GM23338 (cell line): ENCODE data around the gene NEIL1.

Experiments
- CREB1 ChIP-seq: fragments of 250-450 bp; sonication (Bioruptor Pico); IDR thresholded peaks from 2 replicates; pipeline ENCODE4 v1.5.0; 2020; ENCODE audit warnings: low read depth, mild to moderate bottlenecking, moderate library complexity
- CTCF ChIP-seq, 2 experiments: fragments of 200-600 bp in 1 of 2; sonication (generic) in 1 of 2; conservative IDR thresholded peaks; 2 replicates each; pipeline versions ENCODE4 v1.5.1 to v1.6.1; 2016 to 2017; ENCODE audit warnings: antibody characterized with exemption in 2 of 2, low read depth in 2 of 2, mild to moderate bottlenecking in 2 of 2, moderate library complexity in 1 of 2
- EZH2 ChIP-seq: fragments of 200-600 bp; sonication (generic); IDR thresholded peaks from one replicate; pipeline ENCODE4 v1.8.0; 2017; ENCODE audit warnings: antibody characterized with exemption, mild to moderate bottlenecking, low read depth; ENCODE audit not compliant: unreplicated experiment
- EZH2phosphoT487 ChIP-seq: fragments of 200-600 bp; sonication (generic); IDR thresholded peaks from one replicate; pipeline ENCODE4 v1.8.1; 2018; ENCODE audit warnings: antibody characterized with exemption; ENCODE audit not compliant: unreplicated experiment
- JUNB ChIP-seq: IDR thresholded peaks from one replicate; pipeline ENCODE4 v1.6.1; 2016; ENCODE audit warnings: antibody characterized with exemption; ENCODE audit not compliant: unreplicated experiment
- POLR2AphosphoS5 ChIP-seq: IDR thresholded peaks from 2 replicates; pipeline ENCODE4 v1.6.1; 2016; ENCODE audit warnings: antibody characterized with exemption, low read depth
- REST ChIP-seq: IDR thresholded peaks from one replicate; pipeline ENCODE4 v1.6.1; 2018; ENCODE audit warnings: antibody characterized with exemption; ENCODE audit not compliant: unreplicated experiment
- STAT1 ChIP-seq: IDR thresholded peaks from one replicate; pipeline ENCODE4 v1.6.1; 2016; ENCODE audit warnings: antibody characterized with exemption; ENCODE audit not compliant: unreplicated experiment
- TF ChIP-seq, protein P1 (sequence below): IDR thresholded peaks from 2 replicates; pipeline ENCODE4 v1.6.1; 2016; ENCODE audit warnings: antibody characterized with exemption
- TF ChIP-seq, protein P2 (sequence below): fragments of 250-450 bp; sonication (Bioruptor Pico); IDR thresholded peaks from 2 replicates; pipeline ENCODE4 v1.5.0; 2020; ENCODE audit warnings: mild to moderate bottlenecking, moderate library complexity

GRCh38 chr15:75357976-75358673, 11.3 kb downstream of the NEIL1 start:
- TF ChIP-seq CTCF (conservative IDR thresholded peaks at IDR 0.05; ENCODE audit: low read depth in 2 of 2) = no peak
- TF ChIP-seq EZH2 = no peak
- TF ChIP-seq EZH2phosphoT487 = no peak
- TF ChIP-seq CREB1 (CRISPR knock-in tag) = no peak
- TF ChIP-seq POLR2AphosphoS5 = no peak
- TF ChIP-seq, protein P1, sequence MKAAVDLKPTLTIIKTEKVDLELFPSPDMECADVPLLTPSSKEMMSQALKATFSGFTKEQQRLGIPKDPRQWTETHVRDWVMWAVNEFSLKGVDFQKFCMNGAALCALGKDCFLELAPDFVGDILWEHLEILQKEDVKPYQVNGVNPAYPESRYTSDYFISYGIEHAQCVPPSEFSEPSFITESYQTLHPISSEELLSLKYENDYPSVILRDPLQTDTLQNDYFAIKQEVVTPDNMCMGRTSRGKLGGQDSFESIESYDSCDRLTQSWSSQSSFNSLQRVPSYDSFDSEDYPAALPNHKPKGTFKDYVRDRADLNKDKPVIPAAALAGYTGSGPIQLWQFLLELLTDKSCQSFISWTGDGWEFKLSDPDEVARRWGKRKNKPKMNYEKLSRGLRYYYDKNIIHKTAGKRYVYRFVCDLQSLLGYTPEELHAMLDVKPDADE = no peak
- TF ChIP-seq REST = no peak
- TF ChIP-seq STAT1 = no peak
- TF ChIP-seq JUNB = no peak
- TF ChIP-seq, protein P2, sequence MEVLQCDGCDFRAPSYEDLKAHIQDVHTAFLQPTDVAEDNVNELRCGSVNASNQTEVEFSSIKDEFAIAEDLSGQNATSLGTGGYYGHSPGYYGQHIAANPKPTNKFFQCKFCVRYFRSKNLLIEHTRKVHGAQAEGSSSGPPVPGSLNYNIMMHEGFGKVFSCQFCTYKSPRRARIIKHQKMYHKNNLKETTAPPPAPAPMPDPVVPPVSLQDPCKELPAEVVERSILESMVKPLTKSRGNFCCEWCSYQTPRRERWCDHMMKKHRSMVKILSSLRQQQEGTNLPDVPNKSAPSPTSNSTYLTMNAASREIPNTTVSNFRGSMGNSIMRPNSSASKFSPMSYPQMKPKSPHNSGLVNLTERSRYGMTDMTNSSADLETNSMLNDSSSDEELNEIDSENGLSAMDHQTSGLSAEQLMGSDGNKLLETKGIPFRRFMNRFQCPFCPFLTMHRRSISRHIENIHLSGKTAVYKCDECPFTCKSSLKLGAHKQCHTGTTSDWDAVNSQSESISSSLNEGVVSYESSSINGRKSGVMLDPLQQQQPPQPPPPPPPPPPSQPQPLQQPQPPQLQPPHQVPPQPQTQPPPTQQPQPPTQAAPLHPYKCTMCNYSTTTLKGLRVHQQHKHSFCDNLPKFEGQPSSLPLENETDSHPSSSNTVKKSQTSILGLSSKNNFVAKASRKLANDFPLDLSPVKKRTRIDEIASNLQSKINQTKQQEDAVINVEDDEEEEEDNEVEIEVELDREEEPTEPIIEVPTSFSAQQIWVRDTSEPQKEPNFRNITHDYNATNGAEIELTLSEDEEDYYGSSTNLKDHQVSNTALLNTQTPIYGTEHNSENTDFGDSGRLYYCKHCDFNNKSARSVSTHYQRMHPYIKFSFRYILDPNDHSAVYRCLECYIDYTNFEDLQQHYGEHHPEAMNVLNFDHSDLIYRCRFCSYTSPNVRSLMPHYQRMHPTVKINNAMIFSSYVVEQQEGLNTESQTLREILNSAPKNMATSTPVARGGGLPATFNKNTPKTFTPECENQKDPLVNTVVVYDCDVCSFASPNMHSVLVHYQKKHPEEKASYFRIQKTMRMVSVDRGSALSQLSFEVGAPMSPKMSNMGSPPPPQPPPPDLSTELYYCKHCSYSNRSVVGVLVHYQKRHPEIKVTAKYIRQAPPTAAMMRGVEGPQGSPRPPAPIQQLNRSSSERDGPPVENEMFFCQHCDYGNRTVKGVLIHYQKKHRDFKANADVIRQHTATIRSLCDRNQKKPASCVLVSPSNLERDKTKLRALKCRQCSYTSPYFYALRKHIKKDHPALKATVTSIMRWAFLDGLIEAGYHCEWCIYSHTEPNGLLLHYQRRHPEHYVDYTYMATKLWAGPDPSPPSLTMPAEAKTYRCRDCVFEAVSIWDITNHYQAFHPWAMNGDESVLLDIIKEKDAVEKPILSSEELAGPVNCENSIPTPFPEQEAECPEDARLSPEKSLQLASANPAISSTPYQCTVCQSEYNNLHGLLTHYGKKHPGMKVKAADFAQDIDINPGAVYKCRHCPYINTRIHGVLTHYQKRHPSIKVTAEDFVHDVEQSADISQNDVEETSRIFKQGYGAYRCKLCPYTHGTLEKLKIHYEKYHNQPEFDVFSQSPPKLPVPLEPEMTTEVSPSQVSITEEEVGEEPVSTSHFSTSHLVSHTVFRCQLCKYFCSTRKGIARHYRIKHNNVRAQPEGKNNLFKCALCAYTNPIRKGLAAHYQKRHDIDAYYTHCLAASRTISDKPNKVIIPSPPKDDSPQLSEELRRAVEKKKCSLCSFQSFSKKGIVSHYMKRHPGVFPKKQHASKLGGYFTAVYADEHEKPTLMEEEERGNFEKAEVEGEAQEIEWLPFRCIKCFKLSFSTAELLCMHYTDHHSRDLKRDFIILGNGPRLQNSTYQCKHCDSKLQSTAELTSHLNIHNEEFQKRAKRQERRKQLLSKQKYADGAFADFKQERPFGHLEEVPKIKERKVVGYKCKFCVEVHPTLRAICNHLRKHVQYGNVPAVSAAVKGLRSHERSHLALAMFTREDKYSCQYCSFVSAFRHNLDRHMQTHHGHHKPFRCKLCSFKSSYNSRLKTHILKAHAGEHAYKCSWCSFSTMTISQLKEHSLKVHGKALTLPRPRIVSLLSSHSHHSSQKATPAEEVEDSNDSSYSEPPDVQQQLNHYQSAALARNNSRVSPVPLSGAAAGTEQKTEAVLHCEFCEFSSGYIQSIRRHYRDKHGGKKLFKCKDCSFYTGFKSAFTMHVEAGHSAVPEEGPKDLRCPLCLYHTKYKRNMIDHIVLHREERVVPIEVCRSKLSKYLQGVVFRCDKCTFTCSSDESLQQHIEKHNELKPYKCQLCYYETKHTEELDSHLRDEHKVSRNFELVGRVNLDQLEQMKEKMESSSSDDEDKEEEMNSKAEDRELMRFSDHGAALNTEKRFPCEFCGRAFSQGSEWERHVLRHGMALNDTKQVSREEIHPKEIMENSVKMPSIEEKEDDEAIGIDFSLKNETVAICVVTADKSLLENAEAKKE (CRISPR knock-in tag) = no peak
